Trophoblast cell (in vitro differentiated cells and primary cell): Measurements from ENCODE around the gene VAMP1.

Experiments used
- DNase-seq, 2 donors: peaks; one replicate each; pipeline ENCODE4 v3.0.0-alpha.2; 2016
- H2AFZ ChIP-seq: 2 replicates; pipeline ENCODE4 v1.6.1; 2013; ENCODE audit warnings: low read length, moderate library complexity, mild to moderate bottlenecking; ENCODE audit not compliant: insufficient read depth, poor library complexity
- H2AK5ac ChIP-seq: 2 replicates; pipeline ENCODE4 v1.6.1; 2013; ENCODE audit warnings: mild to moderate bottlenecking, low read length
- H2BK120ac ChIP-seq: 2 replicates; pipeline ENCODE4 v1.6.1; 2013; ENCODE audit warnings: low read length, mild to moderate bottlenecking, moderate library complexity; ENCODE audit not compliant: insufficient read depth, poor library complexity
- H2BK12ac ChIP-seq: 2 replicates; pipeline ENCODE4 v1.6.1; 2013; ENCODE audit warnings: mild to moderate bottlenecking, low read length, moderate library complexity
- H2BK5ac ChIP-seq: 2 replicates; pipeline ENCODE4 v1.6.1; 2013; ENCODE audit warnings: low read length, low read depth, moderate library complexity, mild to moderate bottlenecking; ENCODE audit not compliant: poor library complexity
- H3K14ac ChIP-seq: 2 replicates; pipeline ENCODE4 v1.6.1; 2013; ENCODE audit warnings: mild to moderate bottlenecking, low read length
- H3K18ac ChIP-seq: 2 replicates; pipeline ENCODE4 v1.6.1; 2013; ENCODE audit warnings: mild to moderate bottlenecking, low read length
- H3K23ac ChIP-seq: 2 replicates; pipeline ENCODE4 v1.6.1; 2013; ENCODE audit warnings: low read length
- H3K27ac ChIP-seq: 2 replicates; pipeline ENCODE4 v1.5.1; 2013; ENCODE audit warnings: low read depth, mild to moderate bottlenecking, inconsistent platforms, low read length, moderate library complexity
- H3K27me3 ChIP-seq: 2 replicates; pipeline ENCODE4 v1.6.1; 2013; ENCODE audit warnings: inconsistent platforms, mild to moderate bottlenecking, low read length, moderate library complexity; ENCODE audit not compliant: insufficient read depth
- H3K36me3 ChIP-seq, 2 experiments: 1 replicate in 1 of 2; 2 replicates in 1 of 2; pipeline ENCODE4 v1.6.1; 2013; ENCODE audit warnings: low read length in 2 of 2, mild to moderate bottlenecking in 2 of 2, moderate library complexity in 1 of 2; ENCODE audit not compliant: insufficient read depth in 2 of 2, control insufficient read depth in 1 of 2
- H3K4ac ChIP-seq: 2 replicates; pipeline ENCODE4 v1.6.1; 2013; ENCODE audit warnings: low read depth, mild to moderate bottlenecking, low read length, moderate library complexity
- H3K4me1 ChIP-seq, 2 experiments: 1 replicate in 1 of 2; 2 replicates in 1 of 2; pipeline ENCODE4 v1.6.1; 2013; ENCODE audit warnings: low read length in 2 of 2, mild to moderate bottlenecking in 2 of 2, moderate library complexity in 1 of 2; ENCODE audit not compliant: insufficient read depth in 2 of 2, control insufficient read depth in 1 of 2
- H3K4me2 ChIP-seq: 2 replicates; pipeline ENCODE4 v1.6.1; 2013; ENCODE audit warnings: inconsistent platforms, mild to moderate bottlenecking, low read length, moderate library complexity
- H3K4me3 ChIP-seq: 2 replicates; pipeline ENCODE4 v1.5.1; 2013; ENCODE audit warnings: mild to moderate bottlenecking, low read depth, low read length, inconsistent platforms
- H3K79me1 ChIP-seq: one replicate; pipeline ENCODE4 v1.6.1; 2013; ENCODE audit warnings: low read length
- H3K79me2 ChIP-seq: 2 replicates; pipeline ENCODE4 v1.6.1; 2013; ENCODE audit warnings: low read length, mild to moderate bottlenecking; ENCODE audit not compliant: control insufficient read depth, insufficient read depth, poor library complexity
- H3K9ac ChIP-seq: 2 replicates; pipeline ENCODE4 v1.6.1; 2013; ENCODE audit warnings: mild to moderate bottlenecking, low read length
- H3K9me3 ChIP-seq: 2 replicates; pipeline ENCODE4 v1.6.1; 2013; ENCODE audit warnings: low read depth, mild to moderate bottlenecking, control low read depth, inconsistent platforms, low read length; ENCODE audit not compliant: insufficient read depth
- H4K12ac ChIP-seq: 2 replicates; pipeline ENCODE4 v1.6.1; 2013; ENCODE audit warnings: low read depth, mild to moderate bottlenecking, low read length, moderate library complexity
- H4K8ac ChIP-seq: 2 replicates; pipeline ENCODE4 v1.6.1; 2013; ENCODE audit warnings: low read depth, mild to moderate bottlenecking, low read length, moderate library complexity
- H4K91ac ChIP-seq: one replicate; pipeline ENCODE4 v1.6.1; 2013; ENCODE audit warnings: low read depth, mild to moderate bottlenecking, low read length, moderate library complexity
- WGBS: extraction: QIAGEN DNeasy Blood & Tissue Kit; methylation state at CpG from one replicate; pipeline ENCODE4 v1.1.7; 2013; ENCODE audit warnings: missing lambda C conversion rate; ENCODE audit not compliant: insufficient read length, insufficient coverage; ENCODE audit errors: extremely low coverage; 5-methylcytosine and 5-hydroxymethylcytosine counted together

The VAMP1 gene

GRCh38 chr12:6459004-6459337 is 11.5 kb downstream of the VAMP1 start:
- H3K36me3 ChIP-seq, result peaks cover 19 to 29% of the 10 kb centered on the region in 2 experiments
- DNase-seq, result no peak
- WGBS, result no CpG with 5 or more reads among the region's 2 CpGs
- no peak overlapping the region for H4K8ac ChIP-seq
- no peak overlapping the region for H2BK5ac ChIP-seq
- H4K91ac ChIP-seq, result no peak overlapping the region
- H3K14ac ChIP-seq, result no peak overlapping the region
- H3K79me1 ChIP-seq, result no peaks in the 10 kb centered on the region
- no peak overlapping the region for H2BK12ac ChIP-seq
- no peak overlapping the region for H3K4me3 ChIP-seq
- H3K9me3 ChIP-seq, result peaks cover 3% of the 10 kb centered on the region
- no peak overlapping the region for H4K12ac ChIP-seq
- H2AK5ac ChIP-seq, result no peak overlapping the region
- H2BK120ac ChIP-seq, result no peak overlapping the region
- H3K27me3 ChIP-seq, result no peaks in the 10 kb centered on the region
- H3K23ac ChIP-seq, result no peak overlapping the region
- no peak overlapping the region for H3K27ac ChIP-seq
- no peak overlapping the region for H3K18ac ChIP-seq
- H3K4me2 ChIP-seq, result no peak overlapping the region
- H2AFZ ChIP-seq, result no peak overlapping the region
- H3K4me1 ChIP-seq, result no peaks in the 10 kb centered on the region
- H3K4ac ChIP-seq, result no peak overlapping the region
- no peak overlapping the region for H3K9ac ChIP-seq
- H3K79me2 ChIP-seq, result no peaks in the 10 kb centered on the region

DNA sequence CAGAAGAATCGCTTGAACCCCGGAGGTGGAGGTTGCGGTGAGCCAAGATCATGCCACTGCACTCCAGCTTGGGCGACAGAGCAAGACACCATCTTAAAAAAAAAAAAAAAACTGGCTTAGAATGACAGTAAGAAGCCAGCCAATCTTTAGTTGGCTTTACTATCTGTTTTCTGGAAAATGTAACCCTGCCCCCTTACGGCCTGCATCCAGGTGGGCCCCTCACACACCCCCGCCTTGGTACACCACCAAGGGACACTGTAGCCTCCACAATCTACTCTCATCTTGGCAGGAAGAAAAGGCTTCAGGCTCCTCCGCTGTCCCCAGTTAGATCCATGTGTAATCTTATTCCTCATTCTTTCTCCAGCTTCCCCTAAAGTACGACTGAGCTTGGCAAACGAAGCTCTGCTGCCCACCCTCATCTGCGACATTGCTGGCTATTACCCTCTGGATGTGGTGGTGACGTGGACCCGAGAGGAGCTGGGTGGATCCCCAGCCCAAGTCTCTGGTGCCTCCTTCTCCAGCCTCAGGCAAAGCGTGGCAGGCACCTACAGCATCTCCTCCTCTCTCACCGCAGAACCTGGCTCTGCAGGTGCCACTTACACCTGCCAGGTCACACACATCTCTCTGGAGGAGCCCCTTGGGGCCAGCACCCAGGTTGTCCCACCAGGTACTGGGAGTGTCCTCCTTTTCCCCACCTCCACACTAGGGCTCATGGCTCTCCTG is 12.0 kb downstream of the VAMP1 start:
- Histone ChIP-seq H3K4me2 (no peak overlapping the region), H2AK5ac (no peak overlapping the region), H3K18ac (no peak overlapping the region), H3K79me1 (no peaks in the 10 kb centered on the region), H2AFZ (no peak overlapping the region), H2BK120ac (no peak overlapping the region), H3K79me2 (no peaks in the 10 kb centered on the region), H3K27me3 (no peaks in the 10 kb centered on the region), H4K8ac (no peak overlapping the region), H4K12ac (no peak overlapping the region), H4K91ac (no peak overlapping the region), H3K4me3 (no peak overlapping the region), H2BK12ac (no peak overlapping the region), H3K4me1 (no peaks in the 10 kb centered on the region), H3K27ac (no peak overlapping the region), H3K9me3 (peaks cover 3% of the 10 kb centered on the region), H2BK5ac (no peak overlapping the region), H3K36me3 (peaks cover 17 to 27% of the 10 kb centered on the region in 2 experiments), H3K9ac (no peak overlapping the region), H3K14ac (no peak overlapping the region), H3K4ac (no peak overlapping the region), H3K23ac (no peak overlapping the region)
- no CpG with 5 or more reads among the region's 14 CpGs for WGBS
- DNase-seq, result no peak

DNA sequence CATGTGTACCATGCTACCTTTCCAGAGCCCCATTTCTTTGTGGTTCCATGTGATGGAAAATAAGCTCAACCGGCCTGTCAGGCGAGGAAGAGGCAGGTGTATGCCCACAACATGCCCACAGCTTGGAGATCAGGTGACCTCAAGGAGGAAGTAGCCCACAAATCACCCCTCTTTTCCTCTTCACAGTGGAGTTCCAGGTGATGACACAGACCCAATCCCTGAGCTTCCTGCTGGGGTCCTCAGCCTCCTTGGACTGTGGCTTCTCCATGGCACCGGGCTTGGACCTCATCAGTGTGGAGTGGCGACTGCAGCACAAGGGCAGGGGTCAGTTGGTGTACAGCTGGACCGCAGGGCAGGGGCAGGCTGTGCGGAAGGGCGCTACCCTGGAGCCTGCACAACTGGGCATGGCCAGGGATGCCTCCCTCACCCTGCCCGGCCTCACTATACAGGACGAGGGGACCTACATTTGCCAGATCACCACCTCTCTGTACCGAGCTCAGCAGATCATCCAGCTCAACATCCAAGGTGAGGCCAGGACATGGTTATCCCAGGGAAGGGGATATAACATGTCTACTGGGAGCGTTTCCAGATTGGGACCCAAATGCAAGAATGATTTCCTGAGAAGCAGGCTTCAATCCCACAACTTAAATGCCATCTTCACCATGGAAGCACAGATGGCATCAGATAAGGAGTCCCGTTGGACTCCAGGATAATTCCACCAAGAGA is 13.1 kb downstream of the VAMP1 start:
- H2BK5ac ChIP-seq, result no peak overlapping the region
- no peak overlapping the region for H3K4me3 ChIP-seq
- H4K12ac ChIP-seq, result no peak overlapping the region
- H3K4me2 ChIP-seq, result no peak overlapping the region
- no peak overlapping the region for H3K18ac ChIP-seq
- peaks cover 3% of the 10 kb centered on the region for H3K9me3 ChIP-seq
- WGBS, result no CpG with 5 or more reads among the region's 12 CpGs
- no peaks in the 10 kb centered on the region for H3K27me3 ChIP-seq
- peaks cover 11 to 19% of the 10 kb centered on the region in 2 experiments for H3K36me3 ChIP-seq
- H3K14ac ChIP-seq, result no peak overlapping the region
- no peak overlapping the region for H3K4ac ChIP-seq
- no peak overlapping the region for H3K9ac ChIP-seq
- H2AFZ ChIP-seq, result no peak overlapping the region
- H2AK5ac ChIP-seq, result no peak overlapping the region
- H3K79me1 ChIP-seq, result no peaks in the 10 kb centered on the region
- H3K4me1 ChIP-seq, result no peaks in the 10 kb centered on the region
- DNase-seq, result no peak
- no peak overlapping the region for H3K23ac ChIP-seq
- H2BK120ac ChIP-seq, result no peak overlapping the region
- no peak overlapping the region for H3K27ac ChIP-seq
- no peaks in the 10 kb centered on the region for H3K79me2 ChIP-seq
- no peak overlapping the region for H4K91ac ChIP-seq
- H4K8ac ChIP-seq, result no peak overlapping the region
- no peak overlapping the region for H2BK12ac ChIP-seq

DNA sequence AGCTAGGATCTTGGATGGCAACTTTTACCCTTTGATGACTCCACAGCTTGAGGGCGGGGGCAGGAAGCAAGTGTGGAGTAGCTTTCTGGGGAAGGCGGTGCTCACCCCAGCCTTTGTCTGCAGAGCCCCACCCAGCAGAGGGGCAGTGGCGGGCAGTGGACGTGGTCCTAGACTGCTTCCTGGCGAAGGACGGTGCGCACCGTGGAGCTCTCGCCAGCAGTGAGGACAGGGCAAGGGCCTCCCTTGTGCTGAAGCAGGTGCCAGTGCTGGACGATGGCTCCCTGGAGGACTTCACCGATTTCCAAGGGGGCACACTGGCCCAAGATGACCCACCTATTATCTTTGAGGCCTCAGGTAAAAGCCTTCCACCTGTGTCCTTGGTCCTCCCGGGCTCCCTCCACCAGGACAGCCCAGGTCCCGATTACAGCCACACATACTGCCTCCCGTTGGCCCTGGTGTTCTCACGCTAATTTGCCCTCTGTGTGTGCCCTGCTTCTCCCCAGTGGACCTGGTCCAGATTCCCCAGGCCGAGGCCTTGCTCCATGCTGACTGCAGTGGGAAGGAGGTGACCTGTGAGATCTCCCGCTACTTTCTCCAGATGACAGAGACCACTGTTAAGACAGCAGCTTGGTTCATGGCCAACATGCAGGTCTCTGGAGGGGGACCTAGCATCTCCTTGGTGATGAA is 17.4 kb downstream of the VAMP1 start:
- Histone ChIP-seq H2BK12ac (no peak overlapping the region), H2BK5ac (no peak overlapping the region), H3K4me3 (no peak overlapping the region), H3K4me1 (peaks cover 15% of the 10 kb centered on the region in 2 experiments), H3K23ac (no peak overlapping the region), H3K36me3 (no peaks in the 10 kb centered on the region), H3K4me2 (no peak overlapping the region), H2AK5ac (no peak overlapping the region), H3K14ac (no peak overlapping the region), H2AFZ (no peak overlapping the region), H4K8ac (no peak overlapping the region), H3K27me3 (no peaks in the 10 kb centered on the region), H3K9me3 (peaks cover 3% of the 10 kb centered on the region), H3K79me2 (no peaks in the 10 kb centered on the region), H3K18ac (no peak overlapping the region), H3K27ac (no peak overlapping the region), H3K9ac (no peak overlapping the region), H3K4ac (no peak overlapping the region), H3K79me1 (peaks cover 3% of the 10 kb centered on the region), H2BK120ac (no peak overlapping the region), H4K91ac (no peak overlapping the region), H4K12ac (no peak overlapping the region)
- no CpG with 5 or more reads among the region's 17 CpGs for WGBS
- no peak for DNase-seq
